ENCODE measurements around the gene CCL15.

DNA sequence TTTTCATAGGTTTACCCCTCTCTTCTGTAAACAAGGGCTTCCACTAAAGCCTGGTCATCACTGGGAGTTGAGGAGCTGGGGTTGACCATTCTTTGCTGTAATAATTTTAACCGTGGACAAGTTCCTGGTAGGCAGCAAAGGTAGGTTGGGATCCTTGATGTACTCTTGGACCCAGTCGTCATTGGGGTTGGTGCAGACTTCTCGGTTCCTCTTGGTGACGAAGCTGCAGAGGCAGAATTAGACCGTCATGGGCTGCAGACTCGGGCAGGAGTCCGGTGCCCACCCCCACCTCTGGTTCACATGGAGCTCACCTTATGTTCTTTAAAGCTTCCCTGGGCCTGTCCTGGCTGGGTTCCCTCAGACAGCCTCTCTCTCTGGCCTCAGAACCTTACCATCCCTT, 23.8 kb downstream of the CCL15 start:
- TF ChIP-seq FOXK2 (IDR thresholded peaks at IDR 0.05) (no peak), FOXM1 (IDR thresholded peaks at IDR 0.05; ENCODE audit: borderline replicate concordance) (no peak), ELF4 (IDR thresholded peaks at IDR 0.05) (no peak), HDGF (IDR thresholded peaks at IDR 0.05; ENCODE audit: borderline replicate concordance) (no peak)
